Mesenchymal stem cell (in vitro differentiated cells and primary cell): ENCODE measurements around the gene RAD51B.

ENCODE experiments used
- DNase-seq: peaks from one replicate; pipeline ENCODE4 v3.0.0-alpha.2; 2013
- H2AFZ ChIP-seq: one replicate; pipeline ENCODE4 v1.6.1; 2013; ENCODE audit warnings: low read depth, mild to moderate bottlenecking, control low read depth, inconsistent platforms, low read length, moderate library complexity
- H2AK5ac ChIP-seq: 2 replicates; pipeline ENCODE4 v1.6.1; 2013; ENCODE audit warnings: low read length, moderate library complexity, mild to moderate bottlenecking, inconsistent platforms; ENCODE audit not compliant: severe bottlenecking
- H2BK120ac ChIP-seq: one replicate; pipeline ENCODE4 v1.6.1; 2013; ENCODE audit warnings: low read depth, mild to moderate bottlenecking, inconsistent platforms, low read length, moderate library complexity
- H2BK12ac ChIP-seq, 2 experiments: one replicate each; pipeline ENCODE4 v1.6.1; 2013; ENCODE audit warnings: inconsistent platforms in 2 of 2, low read length in 2 of 2, mild to moderate bottlenecking in 2 of 2, moderate library complexity in 2 of 2, control low read depth in 1 of 2
- H2BK15ac ChIP-seq: one replicate; pipeline ENCODE4 v1.6.1; 2013; ENCODE audit warnings: mild to moderate bottlenecking, low read depth, inconsistent platforms; ENCODE audit not compliant: poor library complexity, severe bottlenecking
- H2BK5ac ChIP-seq: 2 replicates; pipeline ENCODE4 v1.6.1; 2013; ENCODE audit warnings: low read depth, mild to moderate bottlenecking, low read length, control low read depth, inconsistent platforms; ENCODE audit not compliant: poor library complexity, severe bottlenecking
- H3K14ac ChIP-seq, 2 experiments: one replicate each; pipeline ENCODE4 v1.6.1; 2013; ENCODE audit warnings: inconsistent platforms in 2 of 2, low read length in 2 of 2, control low read depth in 1 of 2, mild to moderate bottlenecking in 1 of 2, moderate library complexity in 1 of 2
- H3K18ac ChIP-seq, 2 experiments: one replicate each; pipeline ENCODE4 v1.6.1; 2013; ENCODE audit warnings: inconsistent platforms in 2 of 2, low read length in 2 of 2, control low read depth in 1 of 2, low read depth in 1 of 2, mild to moderate bottlenecking in 1 of 2
- H3K23ac ChIP-seq, 2 experiments: one replicate each; pipeline ENCODE4 v1.6.1; 2013; ENCODE audit warnings: inconsistent platforms in 2 of 2, low read length in 2 of 2, mild to moderate bottlenecking in 2 of 2, moderate library complexity in 2 of 2, control low read depth in 1 of 2
- H3K27ac ChIP-seq: 2 replicates; pipeline ENCODE4 v1.5.1; 2013; ENCODE audit warnings: mild to moderate bottlenecking, moderate library complexity, low read length, control low read depth, inconsistent platforms; ENCODE audit not compliant: poor library complexity, severe bottlenecking
- H3K27me3 ChIP-seq, 2 experiments: 2 replicates each; pipeline versions ENCODE4 v1.6.1 to v1.7.0; 2013; ENCODE audit warnings: low read length in 2 of 2, mild to moderate bottlenecking in 2 of 2, moderate library complexity in 2 of 2, control low read depth in 1 of 2, inconsistent platforms in 1 of 2; ENCODE audit not compliant: control insufficient read depth in 1 of 2, insufficient read depth in 1 of 2
- H3K36me3 ChIP-seq, 2 experiments: 2 replicates each; pipeline versions ENCODE4 v1.6.1 to v1.7.0; 2013; ENCODE audit warnings: low read length in 2 of 2, control low read depth in 1 of 2, inconsistent platforms in 1 of 2, low read depth in 1 of 2, mild to moderate bottlenecking in 1 of 2; ENCODE audit not compliant: insufficient read depth in 2 of 2, control insufficient read depth in 1 of 2
- H3K4ac ChIP-seq, 2 experiments: one replicate each; pipeline ENCODE4 v1.6.1; 2013; ENCODE audit warnings: inconsistent platforms in 2 of 2, low read length in 2 of 2, mild to moderate bottlenecking in 2 of 2, moderate library complexity in 2 of 2, control low read depth in 1 of 2, low read depth in 1 of 2
- H3K4me1 ChIP-seq: 2 replicates; pipeline ENCODE4 v1.6.1; 2013; ENCODE audit warnings: low read depth, low read length, control low read depth; ENCODE audit not compliant: control insufficient read depth, insufficient read depth
- H3K4me2 ChIP-seq: 2 replicates; pipeline ENCODE4 v1.6.1; 2013; ENCODE audit warnings: low read length, mild to moderate bottlenecking, inconsistent platforms; ENCODE audit not compliant: poor library complexity, severe bottlenecking
- H3K4me3 ChIP-seq, 2 experiments: 2 replicates each; pipeline versions ENCODE4 v1.5.1 to v1.7.0; 2013; ENCODE audit warnings: low read length in 2 of 2, mild to moderate bottlenecking in 2 of 2, control low read depth in 1 of 2, low read depth in 1 of 2; ENCODE audit not compliant: insufficient read depth in 1 of 2
- H3K79me1 ChIP-seq: replicated peaks from 2 replicates; pipeline ENCODE4 v1.6.1; 2013; ENCODE audit warnings: mild to moderate bottlenecking, control low read depth, low read length, inconsistent platforms; ENCODE audit not compliant: poor library complexity, severe bottlenecking
- H3K9ac ChIP-seq: 2 replicates; pipeline ENCODE4 v1.7.0; 2013; ENCODE audit warnings: mild to moderate bottlenecking, low read length, moderate library complexity
- H3K9me3 ChIP-seq: 2 replicates; pipeline ENCODE4 v1.7.0; 2013; ENCODE audit warnings: mild to moderate bottlenecking, low read length; ENCODE audit not compliant: control insufficient read depth
- H4K8ac ChIP-seq: one replicate; pipeline ENCODE4 v1.6.1; 2013; ENCODE audit warnings: inconsistent platforms, mild to moderate bottlenecking, low read length, moderate library complexity
- H4K91ac ChIP-seq: one replicate; pipeline ENCODE4 v1.6.1; 2013; ENCODE audit warnings: mild to moderate bottlenecking, low read length, inconsistent platforms
- WGBS: methylation state at CpG from one replicate; pipeline ENCODE4 v1.1.7; 2013; ENCODE audit warnings: mixed read lengths; 5-methylcytosine and 5-hydroxymethylcytosine counted together

The RAD51B gene

DNA sequence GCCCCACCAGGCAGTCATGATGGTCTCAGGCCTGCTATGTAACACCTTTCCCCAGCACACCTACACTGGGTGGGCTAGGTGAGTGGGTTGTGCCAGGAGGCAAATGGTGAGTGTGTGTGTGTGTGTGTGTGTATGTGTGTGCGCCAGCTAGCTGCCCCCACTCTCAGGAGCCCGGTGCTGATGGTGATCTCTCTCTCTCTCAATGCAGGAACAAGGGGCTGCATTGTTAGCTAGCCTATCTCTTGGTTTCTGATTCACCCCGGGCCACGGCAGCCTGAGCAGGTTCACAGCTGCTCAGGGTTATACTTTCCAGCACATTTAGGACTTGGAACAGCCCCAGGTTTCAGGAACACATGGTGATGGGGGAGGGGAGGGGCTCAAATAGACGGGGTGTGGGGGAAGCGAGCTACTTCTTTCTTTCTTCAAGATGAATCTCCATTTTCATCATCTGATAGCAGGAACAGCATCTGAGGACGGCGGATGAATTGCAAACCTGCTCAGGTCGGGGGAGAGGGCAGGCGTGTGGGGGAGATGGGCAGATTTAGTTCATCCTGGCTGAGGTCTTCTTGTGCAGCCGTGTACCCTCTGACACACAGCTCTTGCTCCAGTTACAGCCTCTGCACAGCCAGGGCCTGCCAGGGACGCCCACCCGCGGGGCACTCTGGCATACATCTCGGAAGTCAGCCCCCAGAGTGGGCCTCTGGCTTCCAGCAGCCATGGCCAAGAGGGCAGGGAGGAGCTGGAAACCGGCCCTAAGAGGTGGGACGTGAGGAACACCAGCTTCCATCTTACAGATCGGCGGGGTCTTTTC is 835.6 kb downstream of the RAD51B start:
- H3K4me2 ChIP-seq = no peak overlapping the region
- no peak overlapping the region for H3K9ac ChIP-seq
- H3K27me3 ChIP-seq = no peaks in the 10 kb centered on the region
- H3K23ac ChIP-seq = peak overlapping the region in 1 of 2 experiments; percentile 4
- H4K8ac ChIP-seq = peak overlapping the region; percentile 78
- peak overlapping the region in 1 of 2 experiments; percentile 66 for H3K14ac ChIP-seq
- H3K4ac ChIP-seq = peak overlapping the region; percentile 73 to 97
- H2BK120ac ChIP-seq = peak overlapping the region; percentile 86
- H3K79me1 ChIP-seq = no peaks in the 10 kb centered on the region
- H3K36me3 ChIP-seq = no peaks in the 10 kb centered on the region
- H3K18ac ChIP-seq = peak overlapping the region; percentile 91 to 96
- no peak overlapping the region for H3K27ac ChIP-seq
- peak overlapping the region in 1 of 2 experiments; percentile 17 for H3K4me3 ChIP-seq
- H2AFZ ChIP-seq = no peak overlapping the region
- DNase-seq = no peak
- H2BK5ac ChIP-seq = no peak overlapping the region
- H4K91ac ChIP-seq = peak overlapping the region; percentile 98
- H2BK15ac ChIP-seq = peak overlapping the region; percentile 91
- H2BK12ac ChIP-seq = peak overlapping the region; percentile 88 to 96
- H3K4me1 ChIP-seq = peaks cover 20% of the 10 kb centered on the region
- WGBS = 82% methylated on average over 18 of the region's 19 CpGs
- H3K9me3 ChIP-seq = no peaks in the 10 kb centered on the region
- no peak overlapping the region for H2AK5ac ChIP-seq

GRCh38 chr14:68655911-68656316 is 836.3 kb downstream of the RAD51B start:
- H3K14ac ChIP-seq = no peak overlapping the region
- no peak for DNase-seq
- no peak overlapping the region for H3K27ac ChIP-seq
- H3K9me3 ChIP-seq = no peaks in the 10 kb centered on the region
- H2BK15ac ChIP-seq = peak overlapping the region; percentile 15
- 92% methylated on average over 1 of the region's 1 CpG for WGBS
- H3K4ac ChIP-seq = peak overlapping the region; percentile 8 to 57
- H3K4me1 ChIP-seq = peaks cover 20% of the 10 kb centered on the region
- peak overlapping the region; percentile 52 for H4K8ac ChIP-seq
- no peak overlapping the region for H3K23ac ChIP-seq
- no peak overlapping the region for H3K9ac ChIP-seq
- H2AFZ ChIP-seq = no peak overlapping the region
- H3K79me1 ChIP-seq = no peaks in the 10 kb centered on the region
- H3K4me2 ChIP-seq = no peak overlapping the region
- H3K36me3 ChIP-seq = no peaks in the 10 kb centered on the region
- peak overlapping the region; percentile 71 to 88 for H2BK12ac ChIP-seq
- H3K4me3 ChIP-seq = no peak overlapping the region
- H4K91ac ChIP-seq = peak overlapping the region; percentile 44
- peak overlapping the region; percentile 58 to 88 for H3K18ac ChIP-seq
- H3K27me3 ChIP-seq = no peaks in the 10 kb centered on the region
- peak overlapping the region; percentile 50 for H2BK120ac ChIP-seq
- no peak overlapping the region for H2AK5ac ChIP-seq
- H2BK5ac ChIP-seq = no peak overlapping the region

GRCh38 chr14:68656452-68656851 is 836.9 kb downstream of the RAD51B start:
- peak overlapping the region; percentile 34 to 90 for H3K4ac ChIP-seq
- H3K27ac ChIP-seq = no peak overlapping the region
- H3K79me1 ChIP-seq = no peaks in the 10 kb centered on the region
- peaks cover 20% of the 10 kb centered on the region for H3K4me1 ChIP-seq
- H2BK120ac ChIP-seq = peak overlapping the region; percentile 50
- no peak overlapping the region for H3K4me3 ChIP-seq
- H2AK5ac ChIP-seq = no peak overlapping the region
- H3K18ac ChIP-seq = peak overlapping the region; percentile 58 to 83
- peak overlapping the region; percentile 67 for H4K91ac ChIP-seq
- no peaks in the 10 kb centered on the region for H3K36me3 ChIP-seq
- no peak overlapping the region for H4K8ac ChIP-seq
- H3K23ac ChIP-seq = no peak overlapping the region
- peak overlapping the region; percentile 83 for H2BK15ac ChIP-seq
- DNase-seq = no peak
- H2AFZ ChIP-seq = no peak overlapping the region
- no peak overlapping the region for H3K4me2 ChIP-seq
- no peaks in the 10 kb centered on the region for H3K27me3 ChIP-seq
- no peaks in the 10 kb centered on the region for H3K9me3 ChIP-seq
- peak overlapping the region in 1 of 2 experiments; percentile 44 for H3K14ac ChIP-seq
- peak overlapping the region; percentile 71 to 75 for H2BK12ac ChIP-seq
- no peak overlapping the region for H2BK5ac ChIP-seq
- WGBS = 96% methylated on average over 8 of the region's 8 CpGs
- no peak overlapping the region for H3K9ac ChIP-seq

- H3K4me1 ChIP-seq = peaks cover 20% of the 10 kb centered on the region
- H3K9ac ChIP-seq = no peak overlapping the region
- H3K36me3 ChIP-seq = no peaks in the 10 kb centered on the region
- no peaks in the 10 kb centered on the region for H3K79me1 ChIP-seq
- no peak overlapping the region for H3K4me3 ChIP-seq
- H3K23ac ChIP-seq = no peak overlapping the region
- peak overlapping the region; percentile 80 for H2BK120ac ChIP-seq
- H3K14ac ChIP-seq = no peak overlapping the region
- 100% methylated on average over 4 of the region's 4 CpGs for WGBS
- peak overlapping the region; percentile 90 to 96 for H2BK12ac ChIP-seq
- peak overlapping the region; percentile 53 for H4K91ac ChIP-seq
- no peak overlapping the region for H3K4me2 ChIP-seq
- peak overlapping the region; percentile 83 to 91 for H3K18ac ChIP-seq
- H2BK15ac ChIP-seq = peak overlapping the region; percentile 18
- no peak overlapping the region for H2AFZ ChIP-seq
- no peak overlapping the region for H2BK5ac ChIP-seq
- no peaks in the 10 kb centered on the region for H3K27me3 ChIP-seq
- no peak for DNase-seq
- peak overlapping the region; percentile 11 for H2AK5ac ChIP-seq
- no peak overlapping the region for H3K27ac ChIP-seq
- H3K9me3 ChIP-seq = no peaks in the 10 kb centered on the region
- peak overlapping the region; percentile 35 to 68 for H3K4ac ChIP-seq
- no peak overlapping the region for H4K8ac ChIP-seq
Observed at GRCh38 chr14:68657300-68658028, 837.9 kb downstream of the RAD51B start.
